K562 (cell line): ENCODE measurements around the gene MRTFB. TPM values are rescaled to one million over a fixed set of nuclear protein-coding genes. Genes with fewer than 3 reads are reported as not detected.

ENCODE experiments used
- BDP1 ChIP-seq: IDR thresholded peaks from 3 replicates; pipeline ENCODE4 v1.6.1; 2011; ENCODE audit not compliant: insufficient read length, insufficient read depth
- KLF16 ChIP-seq: IDR thresholded peaks from 2 replicates; pipeline ENCODE4 v1.6.1; 2016; ENCODE audit warnings: antibody characterized with exemption
- MAFF ChIP-seq: IDR thresholded peaks from 2 replicates; pipeline ENCODE4 v1.6.1; 2012; ENCODE audit warnings: low read length, improper control_type of control experiment
- RB1 ChIP-seq: fragments of 450-650 bp; IDR thresholded peaks from 2 replicates; pipeline ENCODE4 v1.6.1; 2017; ENCODE audit warnings: low read depth, mild to moderate bottlenecking
- RBM25 ChIP-seq: fragments of 200-400 bp; formaldehyde crosslinking; IDR thresholded peaks from 2 replicates; pipeline ENCODE4 v1.6.1; 2018; ENCODE audit warnings: low read length, low read depth, moderate library complexity; ENCODE audit not compliant: severe bottlenecking
- RHOXF2B ChIP-seq: fragments of 250-450 bp; sonication (Bioruptor Pico); conservative IDR thresholded peaks from 2 replicates; pipeline ENCODE4 v1.5.1; 2021
- SLC30A9 ChIP-seq: fragments of 250-450 bp; sonication (Bioruptor Pico); IDR thresholded peaks from 2 replicates; pipeline ENCODE4 v1.8.0; 2022; ENCODE audit warnings: mild to moderate bottlenecking, moderate library complexity
- SMC3 ChIP-seq: conservative IDR thresholded peaks from 2 replicates; pipeline ENCODE4 v1.6.1; 2011; ENCODE audit warnings: low read depth, low read length, improper control_type of control experiment; ENCODE audit not compliant: insufficient read depth
- STAG1 ChIP-seq: sonication (generic); formaldehyde crosslinking; IDR thresholded peaks from 2 replicates; pipeline ENCODE4 v1.5.0; 2020; ENCODE audit warnings: missing genetic modification reagents, borderline replicate concordance
- U2AF2 ChIP-seq: fragments of 200-400 bp; formaldehyde crosslinking; optimal IDR thresholded peaks from 2 replicates; pipeline ENCODE3; 2017; ENCODE audit warnings: low read depth, mild to moderate bottlenecking, low read length
- ZNF253 ChIP-seq: fragments of 250-450 bp; sonication (Bioruptor Pico); conservative IDR thresholded peaks from 2 replicates; pipeline ENCODE4 v1.6.1; 2021; ENCODE audit warnings: mild to moderate bottlenecking
- polyA plus RNA-seq, 8 experiments: library from polyadenylated mRNA; depleted of rRNA in 4 of 8; stranded (reverse) in 5 of 8; unstranded in 3 of 8; fragments of >200 nt; fragmentation: Nextera tagmentation in 2 of 8; fragmentation: Illumina TruSeq in 1 of 8; extraction: Ambion mirVana in 2 of 8; extraction: Trizol in 1 of 8; gene quantifications; 2 replicates each; pipeline versions ENCODE4 v1.2.1 to v1.2.3, GENCODE V29; 2011 to 2014; ENCODE audit warnings: inconsistent platforms in 1 of 8, missing spikeins in 1 of 8
- total RNA-seq, 7 experiments: library from RNA; depleted of rRNA in 6 of 7; stranded (reverse); fragments of >200 nt in 6 of 7; fragmentation: Illumina TruSeq in 2 of 7; extraction: Trizol in 2 of 7; gene quantifications; 2 replicates each; pipeline versions ENCODE4 v1.2.1 to v1.2.3, GENCODE V29; 2011 to 2021; ENCODE audit warnings: low replicate concordance in 1 of 7
- TF ChIP-seq, protein P1 (sequence below), 2 experiments: fragments of 450-650 bp; formaldehyde crosslinking in 1 of 2; IDR thresholded peaks; 2 replicates each; pipeline versions ENCODE4 v1.4.0 to v1.6.1; 2014 to 2020; ENCODE audit warnings: mild to moderate bottlenecking in 2 of 2, borderline replicate concordance in 1 of 2, low read depth in 1 of 2
- TF ChIP-seq, protein P2 (sequence below): fragments of 450-650 bp; conservative IDR thresholded peaks from 2 replicates; pipeline ENCODE4 v1.6.1; 2016; ENCODE audit warnings: missing genetic modification characterization, low read depth, mild to moderate bottlenecking, control low read depth, missing compliant biosample characterization

The MRTFB gene
- total and polyA plus RNA-seq, 9 of the 15 experiments (the other 6 are each of a cell fraction or from before 2014, with no cell fraction given): 2.2 to 12.7 (median 7.0) TPM

DNA sequence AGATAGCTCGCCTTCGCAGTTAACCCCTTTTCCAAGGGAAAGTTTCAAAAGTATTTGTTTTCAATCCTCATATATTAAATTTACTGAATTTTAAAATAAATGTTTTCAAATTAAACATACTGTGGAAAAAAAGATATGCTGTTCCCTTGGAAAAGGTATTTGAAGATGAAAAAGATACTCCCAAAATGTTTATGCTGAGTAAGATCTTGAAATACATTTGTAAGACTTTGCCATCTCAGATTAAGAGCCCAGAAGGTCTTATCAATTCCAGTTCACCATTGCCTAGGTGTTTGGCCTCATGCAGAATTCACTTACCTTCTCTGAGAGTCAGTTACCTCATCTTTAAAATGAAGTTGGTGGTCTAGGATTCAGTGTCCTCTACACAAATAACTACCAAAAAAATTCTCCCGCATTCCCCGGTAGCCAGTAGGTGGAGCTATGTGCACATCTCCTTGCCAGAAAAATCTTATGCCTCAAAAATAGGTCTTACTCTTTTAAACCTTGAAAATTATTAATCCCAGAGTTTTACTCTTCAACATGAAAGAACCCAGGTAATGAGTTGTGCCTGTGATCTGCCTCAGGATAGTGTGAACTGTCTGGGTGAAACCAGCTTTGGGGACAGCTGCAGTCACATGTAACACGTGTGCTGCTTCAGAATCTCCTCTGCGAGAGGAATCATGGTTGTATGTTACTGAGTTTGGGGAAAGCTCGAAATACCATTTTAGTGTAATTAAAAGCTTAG, 178.3 kb downstream of the MRTFB start (continued):
- TF ChIP-seq, protein P1, sequence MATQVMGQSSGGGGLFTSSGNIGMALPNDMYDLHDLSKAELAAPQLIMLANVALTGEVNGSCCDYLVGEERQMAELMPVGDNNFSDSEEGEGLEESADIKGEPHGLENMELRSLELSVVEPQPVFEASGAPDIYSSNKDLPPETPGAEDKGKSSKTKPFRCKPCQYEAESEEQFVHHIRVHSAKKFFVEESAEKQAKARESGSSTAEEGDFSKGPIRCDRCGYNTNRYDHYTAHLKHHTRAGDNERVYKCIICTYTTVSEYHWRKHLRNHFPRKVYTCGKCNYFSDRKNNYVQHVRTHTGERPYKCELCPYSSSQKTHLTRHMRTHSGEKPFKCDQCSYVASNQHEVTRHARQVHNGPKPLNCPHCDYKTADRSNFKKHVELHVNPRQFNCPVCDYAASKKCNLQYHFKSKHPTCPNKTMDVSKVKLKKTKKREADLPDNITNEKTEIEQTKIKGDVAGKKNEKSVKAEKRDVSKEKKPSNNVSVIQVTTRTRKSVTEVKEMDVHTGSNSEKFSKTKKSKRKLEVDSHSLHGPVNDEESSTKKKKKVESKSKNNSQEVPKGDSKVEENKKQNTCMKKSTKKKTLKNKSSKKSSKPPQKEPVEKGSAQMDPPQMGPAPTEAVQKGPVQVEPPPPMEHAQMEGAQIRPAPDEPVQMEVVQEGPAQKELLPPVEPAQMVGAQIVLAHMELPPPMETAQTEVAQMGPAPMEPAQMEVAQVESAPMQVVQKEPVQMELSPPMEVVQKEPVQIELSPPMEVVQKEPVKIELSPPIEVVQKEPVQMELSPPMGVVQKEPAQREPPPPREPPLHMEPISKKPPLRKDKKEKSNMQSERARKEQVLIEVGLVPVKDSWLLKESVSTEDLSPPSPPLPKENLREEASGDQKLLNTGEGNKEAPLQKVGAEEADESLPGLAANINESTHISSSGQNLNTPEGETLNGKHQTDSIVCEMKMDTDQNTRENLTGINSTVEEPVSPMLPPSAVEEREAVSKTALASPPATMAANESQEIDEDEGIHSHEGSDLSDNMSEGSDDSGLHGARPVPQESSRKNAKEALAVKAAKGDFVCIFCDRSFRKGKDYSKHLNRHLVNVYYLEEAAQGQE (IDR thresholded peaks at IDR 0.05; ENCODE audit: borderline replicate concordance): peak; percentile 60; the same call in 1 of the 2 replicates
- TF ChIP-seq, protein P1 (CRISPR knock-in tag; IDR thresholded peaks at IDR 0.05; ENCODE audit: low read depth): no peak
- TF ChIP-seq RB1: no peak
- no peak for TF ChIP-seq RHOXF2B (CRISPR knock-in tag)
- TF ChIP-seq, protein P2, sequence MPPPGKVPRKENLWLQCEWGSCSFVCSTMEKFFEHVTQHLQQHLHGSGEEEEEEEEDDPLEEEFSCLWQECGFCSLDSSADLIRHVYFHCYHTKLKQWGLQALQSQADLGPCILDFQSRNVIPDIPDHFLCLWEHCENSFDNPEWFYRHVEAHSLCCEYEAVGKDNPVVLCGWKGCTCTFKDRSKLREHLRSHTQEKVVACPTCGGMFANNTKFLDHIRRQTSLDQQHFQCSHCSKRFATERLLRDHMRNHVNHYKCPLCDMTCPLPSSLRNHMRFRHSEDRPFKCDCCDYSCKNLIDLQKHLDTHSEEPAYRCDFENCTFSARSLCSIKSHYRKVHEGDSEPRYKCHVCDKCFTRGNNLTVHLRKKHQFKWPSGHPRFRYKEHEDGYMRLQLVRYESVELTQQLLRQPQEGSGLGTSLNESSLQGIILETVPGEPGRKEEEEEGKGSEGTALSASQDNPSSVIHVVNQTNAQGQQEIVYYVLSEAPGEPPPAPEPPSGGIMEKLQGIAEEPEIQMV (tag): no peak
- no peak for TF ChIP-seq SLC30A9 (CRISPR knock-in tag)
- TF ChIP-seq RBM25: no peak
- TF ChIP-seq SMC3: peak; percentile 70; the same call in 1 of the 2 replicates
- TF ChIP-seq KLF16: 0 out of 2 replicates have a peak, but pooled peaks have one; percentile 11
- no peak for TF ChIP-seq U2AF2
- peak; percentile 9; the same call in 1 of the 2 replicates for TF ChIP-seq MAFF
- no peak for TF ChIP-seq ZNF253
- TF ChIP-seq STAG1 (CRISPR knock-in tag): peak; percentile 11; the same call in 1 of the 2 replicates
- no peak for TF ChIP-seq BDP1
